ENCODE data around the gene SIGLEC7. TPM values are rescaled to one million over a fixed set of nuclear protein-coding genes. Genes with fewer than 3 reads are reported as not detected.

Gene SIGLEC7
- total and polyA plus RNA-seq, 2 donors from 2014 or later = 1.2 to 4.0 TPM

Other genes with a start within 250 kb of the SIGLEC7 start
- gene KLK4, start 230.9 kb upstream of the SIGLEC7 start, total RNA-seq = not detected
- gene KLK4, start 230.9 kb upstream of the SIGLEC7 start, polyA plus RNA-seq (ENCODE audit: insufficient read depth, low read depth, low replicate concordance) = 1.2 TPM
- 0.88 TPM for gene KLK5, start 189.3 kb upstream of the SIGLEC7 start, total RNA-seq
- 1.1 TPM for gene KLK5, start 189.3 kb upstream of the SIGLEC7 start, polyA plus RNA-seq (ENCODE audit: insufficient read depth, low read depth, low replicate concordance)
- 15.0 TPM for gene KLK6, start 172.7 kb upstream of the SIGLEC7 start, total RNA-seq
- 30.3 TPM for gene KLK6, start 172.7 kb upstream of the SIGLEC7 start, polyA plus RNA-seq (ENCODE audit: insufficient read depth, low read depth, low replicate concordance)
- gene KLK7, start 158.4 kb upstream of the SIGLEC7 start, total RNA-seq = 1.0 TPM
- 22.5 TPM for gene KLK7, start 158.4 kb upstream of the SIGLEC7 start, polyA plus RNA-seq (ENCODE audit: insufficient read depth, low read depth, low replicate concordance)
- 4.2 TPM for gene KLK8, start 140.7 kb upstream of the SIGLEC7 start, total RNA-seq
- 1.3 TPM for gene KLK8, start 140.7 kb upstream of the SIGLEC7 start, polyA plus RNA-seq (ENCODE audit: insufficient read depth, low read depth, low replicate concordance)
- 0.63 TPM for gene KLK10, start 122.6 kb upstream of the SIGLEC7 start, total RNA-seq
- not detected for gene KLK10, start 122.6 kb upstream of the SIGLEC7 start, polyA plus RNA-seq (ENCODE audit: insufficient read depth, low read depth, low replicate concordance)
- 0.47 TPM for gene KLK11, start 115.7 kb upstream of the SIGLEC7 start, total RNA-seq
- not detected for gene KLK11, start 115.7 kb upstream of the SIGLEC7 start, polyA plus RNA-seq (ENCODE audit: insufficient read depth, low read depth, low replicate concordance)
- gene KLK12, start 107.3 kb upstream of the SIGLEC7 start, total RNA-seq = not detected
- not detected for gene KLK12, start 107.3 kb upstream of the SIGLEC7 start, polyA plus RNA-seq (ENCODE audit: insufficient read depth, low read depth, low replicate concordance)
- not detected for gene KLK13, start 77.2 kb upstream of the SIGLEC7 start, total RNA-seq
- not detected for gene KLK13, start 77.2 kb upstream of the SIGLEC7 start, polyA plus RNA-seq (ENCODE audit: insufficient read depth, low read depth, low replicate concordance)
- gene KLK14, start 59.4 kb upstream of the SIGLEC7 start, total RNA-seq = 0.22 TPM
- not detected for gene KLK14, start 59.4 kb upstream of the SIGLEC7 start, polyA plus RNA-seq (ENCODE audit: insufficient read depth, low read depth, low replicate concordance)
- gene CTU1, start 33.9 kb upstream of the SIGLEC7 start, total RNA-seq = 8.4 TPM
- 5.2 TPM for gene CTU1, start 33.9 kb upstream of the SIGLEC7 start, polyA plus RNA-seq (ENCODE audit: insufficient read depth, low read depth, low replicate concordance)
- 8.1 TPM for gene SIGLEC9, start 17.4 kb upstream of the SIGLEC7 start, total RNA-seq
- 1.6 TPM for gene SIGLEC9, start 17.4 kb upstream of the SIGLEC7 start, polyA plus RNA-seq (ENCODE audit: insufficient read depth, low read depth, low replicate concordance)
- 14.0 TPM for gene CD33, start 82.8 kb downstream of the SIGLEC7 start, total RNA-seq
- gene CD33, start 82.8 kb downstream of the SIGLEC7 start, polyA plus RNA-seq (ENCODE audit: insufficient read depth, low read depth, low replicate concordance) = 2.6 TPM
- not detected for gene SIGLECL1, start 108.8 kb downstream of the SIGLEC7 start, total RNA-seq
- gene SIGLECL1, start 108.8 kb downstream of the SIGLEC7 start, polyA plus RNA-seq (ENCODE audit: insufficient read depth, low read depth, low replicate concordance) = not detected
- not detected for gene IGLON5, start 169.3 kb downstream of the SIGLEC7 start, total RNA-seq
- gene IGLON5, start 169.3 kb downstream of the SIGLEC7 start, polyA plus RNA-seq (ENCODE audit: insufficient read depth, low read depth, low replicate concordance) = 0.15 TPM
- 1.8 TPM for gene VSIG10L, start 199.8 kb downstream of the SIGLEC7 start, total RNA-seq
- 2.2 TPM for gene VSIG10L, start 199.8 kb downstream of the SIGLEC7 start, polyA plus RNA-seq (ENCODE audit: insufficient read depth, low read depth, low replicate concordance)
- gene ETFB, start 224.1 kb downstream of the SIGLEC7 start, total RNA-seq = 76.8 TPM
- gene ETFB, start 224.1 kb downstream of the SIGLEC7 start, polyA plus RNA-seq (ENCODE audit: insufficient read depth, low read depth, low replicate concordance) = 620 TPM
- gene CLDND2, start 226.7 kb downstream of the SIGLEC7 start, total RNA-seq = 1.1 TPM
- 6.9 TPM for gene CLDND2, start 226.7 kb downstream of the SIGLEC7 start, polyA plus RNA-seq (ENCODE audit: insufficient read depth, low read depth, low replicate concordance)
- gene NKG7, start 230.4 kb downstream of the SIGLEC7 start, total RNA-seq = 7.9 TPM
- 3.5 TPM for gene NKG7, start 230.4 kb downstream of the SIGLEC7 start, polyA plus RNA-seq (ENCODE audit: insufficient read depth, low read depth, low replicate concordance)
- not detected for gene LIM2, start 245.7 kb downstream of the SIGLEC7 start, total RNA-seq
- not detected for gene LIM2, start 245.7 kb downstream of the SIGLEC7 start, polyA plus RNA-seq (ENCODE audit: insufficient read depth, low read depth, low replicate concordance)
- gene C19orf84, start 248.3 kb downstream of the SIGLEC7 start, total RNA-seq = not detected
- not detected for gene C19orf84, start 248.3 kb downstream of the SIGLEC7 start, polyA plus RNA-seq (ENCODE audit: insufficient read depth, low read depth, low replicate concordance)